ENCODE data around the gene PCDHGA1. TPM values are rescaled to one million over a fixed set of nuclear protein-coding genes. Genes with fewer than 3 reads are reported as not detected.
A peak's percentile ranks its signal among the peaks of the same experiment; 100 is the strongest.
"Not testable (repeated sequence)": the region's sequence is repeated elsewhere in the genome, so short reads cannot be mapped to it uniquely, and the experiment has no call there.

The PCDHGA1 gene
- total RNA-seq, 4 donors from 2014 or later = 1.7 TPM; not detected in 3

DNA sequence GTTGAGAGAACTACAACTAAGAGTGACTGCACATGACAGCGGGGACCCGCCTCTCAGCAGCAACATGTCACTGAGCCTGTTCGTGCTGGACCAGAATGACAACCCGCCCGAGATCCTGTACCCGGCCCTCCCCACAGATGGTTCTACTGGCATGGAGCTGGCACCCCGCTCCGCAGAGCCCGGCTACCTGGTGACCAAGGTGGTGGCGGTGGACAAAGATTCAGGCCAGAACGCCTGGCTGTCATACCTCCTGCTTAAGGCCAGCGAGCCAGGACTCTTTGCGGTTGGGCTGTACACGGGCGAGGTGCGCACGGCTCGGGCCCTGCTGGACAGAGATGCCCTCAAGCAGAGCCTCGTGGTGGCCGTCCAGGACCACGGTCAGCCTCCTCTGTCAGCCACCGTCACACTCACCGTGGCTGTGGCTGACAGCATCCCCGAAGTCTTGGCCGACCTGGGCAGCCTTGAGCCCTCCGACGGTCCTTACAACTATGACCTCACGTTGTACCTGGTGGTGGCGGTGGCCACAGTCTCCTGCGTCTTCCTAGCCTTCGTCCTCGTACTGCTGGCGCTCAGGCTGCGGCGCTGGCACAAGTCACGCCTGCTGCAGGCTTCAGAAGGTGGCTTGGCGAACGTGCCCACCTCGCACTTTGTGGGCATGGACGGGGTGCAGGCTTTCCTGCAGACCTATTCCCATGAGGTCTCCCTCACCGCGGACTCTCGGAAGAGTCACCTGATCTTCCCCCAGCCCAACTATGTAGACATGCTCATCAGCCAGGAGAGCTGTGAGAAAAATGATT, 54.4 kb downstream of the PCDHGA1 start:
- Histone ChIP-seq H3K9me3 (peaks cover 0 to 63% (median 7%) of the 10 kb centered on the region in 4 donors), H3K27me3 (no peaks in the 10 kb centered on the region)
- TF ChIP-seq, protein P1, sequence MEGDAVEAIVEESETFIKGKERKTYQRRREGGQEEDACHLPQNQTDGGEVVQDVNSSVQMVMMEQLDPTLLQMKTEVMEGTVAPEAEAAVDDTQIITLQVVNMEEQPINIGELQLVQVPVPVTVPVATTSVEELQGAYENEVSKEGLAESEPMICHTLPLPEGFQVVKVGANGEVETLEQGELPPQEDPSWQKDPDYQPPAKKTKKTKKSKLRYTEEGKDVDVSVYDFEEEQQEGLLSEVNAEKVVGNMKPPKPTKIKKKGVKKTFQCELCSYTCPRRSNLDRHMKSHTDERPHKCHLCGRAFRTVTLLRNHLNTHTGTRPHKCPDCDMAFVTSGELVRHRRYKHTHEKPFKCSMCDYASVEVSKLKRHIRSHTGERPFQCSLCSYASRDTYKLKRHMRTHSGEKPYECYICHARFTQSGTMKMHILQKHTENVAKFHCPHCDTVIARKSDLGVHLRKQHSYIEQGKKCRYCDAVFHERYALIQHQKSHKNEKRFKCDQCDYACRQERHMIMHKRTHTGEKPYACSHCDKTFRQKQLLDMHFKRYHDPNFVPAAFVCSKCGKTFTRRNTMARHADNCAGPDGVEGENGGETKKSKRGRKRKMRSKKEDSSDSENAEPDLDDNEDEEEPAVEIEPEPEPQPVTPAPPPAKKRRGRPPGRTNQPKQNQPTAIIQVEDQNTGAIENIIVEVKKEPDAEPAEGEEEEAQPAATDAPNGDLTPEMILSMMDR (IDR thresholded peaks at IDR 0.05) = no peak
- no peak for TF ChIP-seq POLR2A (IDR thresholded peaks at IDR 0.05)

DNA sequence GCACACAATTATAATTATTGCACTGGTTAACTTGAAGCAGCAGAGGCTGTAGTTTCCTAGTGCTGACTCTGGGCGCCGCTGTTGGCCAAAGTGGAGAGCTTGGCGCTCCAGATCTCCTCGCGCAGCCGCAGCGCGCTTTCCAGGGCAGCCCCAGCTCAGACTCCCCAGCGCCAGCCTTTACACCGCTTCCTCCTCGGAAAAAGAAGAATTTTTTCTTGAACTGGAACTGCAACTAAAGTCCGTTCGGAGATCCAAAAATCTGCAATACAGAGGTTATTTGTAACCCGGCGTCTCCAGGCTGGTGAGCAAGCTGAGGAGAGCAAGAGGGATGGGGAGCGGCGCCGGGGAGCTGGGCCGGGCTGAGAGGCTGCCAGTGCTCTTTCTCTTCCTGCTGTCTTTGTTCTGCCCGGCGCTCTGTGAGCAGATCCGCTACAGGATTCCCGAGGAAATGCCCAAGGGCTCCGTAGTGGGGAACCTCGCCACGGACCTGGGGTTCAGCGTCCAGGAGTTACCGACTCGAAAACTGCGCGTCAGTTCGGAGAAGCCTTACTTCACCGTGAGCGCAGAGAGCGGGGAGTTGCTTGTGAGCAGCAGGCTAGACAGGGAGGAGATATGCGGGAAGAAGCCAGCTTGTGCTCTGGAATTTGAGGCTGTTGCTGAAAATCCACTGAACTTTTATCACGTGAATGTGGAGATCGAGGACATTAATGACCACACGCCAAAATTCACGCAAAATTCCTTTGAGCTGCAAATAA, 57.4 kb downstream of the PCDHGA1 start, which contains the start of gene PCDHGB4:
Gene PCDHGB4 (plus strand): TSS at position 142 of the 755 bp plus-strand sequence. CDS start 187 bp downstream, at position 329.
- not testable (repeated sequence) for H3K4me1 ChIP-seq, H3K4me3 ChIP-seq, H3K27ac ChIP-seq, H3K27me3 ChIP-seq, DNase-seq, H3K36me3 ChIP-seq
- peaks cover 0 to 60% (median 10%) of the 10 kb centered on the region in 4 donors for H3K9me3 ChIP-seq
- TF ChIP-seq, protein P1 (IDR thresholded peaks at IDR 0.05) = peak in 3 of 6 experiments; percentile 4 to 17 (median 14)

More for the DNA sequence above, 54.4 kb downstream of the PCDHGA1 start:
- Histone ChIP-seq H3K27ac (no peak overlapping the region), H3K36me3 (no peaks in the 10 kb centered on the region), H3K4me3 (no peak overlapping the region), H3K4me1 (no peaks in the 10 kb centered on the region)
- DNase-seq = no peak

DNA sequence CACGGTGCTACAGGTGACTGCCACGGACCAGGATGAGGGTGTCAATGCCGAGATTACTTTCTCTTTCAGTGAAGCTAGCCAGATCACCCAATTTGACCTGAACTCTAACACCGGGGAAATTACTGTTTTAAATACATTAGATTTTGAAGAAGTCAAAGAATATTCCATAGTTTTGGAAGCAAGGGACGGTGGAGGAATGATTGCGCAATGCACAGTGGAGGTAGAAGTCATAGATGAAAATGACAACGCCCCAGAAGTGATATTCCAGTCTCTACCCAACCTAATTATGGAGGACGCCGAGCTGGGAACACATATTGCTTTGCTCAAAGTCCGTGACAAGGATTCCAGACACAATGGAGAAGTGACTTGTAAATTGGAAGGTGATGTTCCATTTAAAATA, 58.3 kb downstream of the PCDHGA1 start:
- Histone ChIP-seq H3K27ac (no peak overlapping the region), H3K36me3 (no peaks in the 10 kb centered on the region), H3K9me3 (peaks cover 0 to 60% (median 13%) of the 10 kb centered on the region in 4 donors), H3K4me3 (no peak overlapping the region), H3K27me3 (no peaks in the 10 kb centered on the region), H3K4me1 (no peaks in the 10 kb centered on the region)
- DNase-seq = no peak
- no peak for TF ChIP-seq POLR2A (IDR thresholded peaks at IDR 0.05)
- TF ChIP-seq, protein P1 (IDR thresholded peaks at IDR 0.05) = no peak

DNA sequence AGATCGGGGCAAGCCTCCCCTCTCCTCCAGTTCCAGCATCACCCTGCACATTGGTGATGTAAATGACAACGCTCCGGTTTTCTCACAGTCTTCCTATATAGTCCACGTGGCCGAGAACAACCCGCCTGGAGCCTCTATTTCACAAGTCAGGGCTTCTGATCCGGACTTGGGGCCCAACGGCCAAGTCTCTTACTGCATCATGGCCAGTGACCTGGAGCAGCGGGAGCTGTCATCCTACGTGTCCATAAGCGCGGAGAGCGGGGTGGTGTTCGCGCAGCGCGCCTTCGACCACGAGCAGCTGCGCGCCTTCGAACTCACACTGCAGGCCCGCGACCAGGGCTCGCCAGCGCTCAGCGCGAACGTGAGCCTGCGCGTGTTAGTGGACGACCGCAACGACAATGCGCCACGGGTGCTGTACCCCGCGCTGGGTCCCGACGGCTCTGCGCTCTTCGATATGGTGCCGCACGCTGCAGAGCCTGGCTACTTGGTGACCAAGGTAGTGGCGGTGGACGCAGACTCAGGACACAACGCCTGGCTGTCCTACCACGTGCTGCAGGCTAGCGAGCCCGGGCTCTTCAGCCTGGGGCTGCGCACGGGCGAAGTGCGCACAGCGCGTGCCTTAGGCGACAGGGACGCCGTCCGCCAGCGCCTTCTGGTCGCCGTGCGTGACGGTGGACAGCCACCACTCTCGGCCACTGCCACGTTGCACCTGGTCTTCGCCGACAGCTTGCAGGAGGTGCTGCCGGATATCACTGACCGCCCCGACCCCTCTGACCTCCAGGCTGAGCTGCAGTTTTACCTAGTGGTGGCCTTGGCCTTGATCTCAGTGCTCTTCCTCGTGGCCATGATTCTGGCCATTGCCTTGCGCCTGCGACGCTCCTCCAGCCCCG, 59.1 kb downstream of the PCDHGA1 start:
- Histone ChIP-seq H3K4me1 (no peaks in the 10 kb centered on the region), H3K27ac (no peak overlapping the region), H3K27me3 (no peaks in the 10 kb centered on the region), H3K9me3 (peaks cover 0 to 62% (median 15%) of the 10 kb centered on the region in 4 donors), H3K36me3 (no peaks in the 10 kb centered on the region), H3K4me3 (no peak overlapping the region)
- TF ChIP-seq, protein P1 (IDR thresholded peaks at IDR 0.05) = no peak
- no peak for DNase-seq
